Thoracic aorta (tissue), 2 donors: Measurements from ENCODE around the gene DCDC1. TPM values are rescaled to one million over a fixed set of nuclear protein-coding genes. Genes with fewer than 3 reads are reported as not detected.

Experiments used
- ATAC-seq: fragments of 150-250 bp; one replicate; pipeline ENCODE4 v1.8.0; 2017; ENCODE audit warnings: low read depth; ENCODE audit not compliant: insufficient number of reproducible peaks, low FRiP score
- DNase-seq: peaks from one replicate; pipeline ENCODE4 v3.0.0-alpha.2; 2020; ENCODE audit warnings: low spot score
- H3K27ac ChIP-seq, 2 donors: fragments of 200-600 bp; sonication (generic); 1 replicate in 1 of 2; 2 replicates in 1 of 2; pipeline ENCODE4 v1.5.1; 2016; ENCODE audit warnings: mild to moderate bottlenecking in 2 of 2, moderate library complexity in 2 of 2
- H3K27me3 ChIP-seq: fragments of 200-600 bp; sonication (generic); replicated peaks from 2 replicates; pipeline ENCODE4 v1.6.0; 2016; ENCODE audit warnings: mild to moderate bottlenecking; ENCODE audit not compliant: insufficient read depth
- H3K36me3 ChIP-seq: fragments of 200-600 bp; sonication (generic); one replicate; pipeline ENCODE4 v1.5.1; 2016
- H3K4me1 ChIP-seq, 2 donors: fragments of 200-600 bp; sonication (generic); 1 replicate in 1 of 2; 2 replicates in 1 of 2; pipeline versions ENCODE4 v1.5.1 to v1.6.0; 2016; ENCODE audit warnings: low read depth in 2 of 2, mild to moderate bottlenecking in 1 of 2; ENCODE audit not compliant: control insufficient read depth in 1 of 2
- H3K4me3 ChIP-seq: fragments of 200-600 bp; sonication (generic); 2 replicates; pipeline ENCODE4 v1.5.1; 2016; ENCODE audit warnings: mild to moderate bottlenecking
- H3K9me3 ChIP-seq: fragments of 200-600 bp; sonication (generic); 2 replicates; pipeline ENCODE4 v1.5.1; 2016
- CTCF ChIP-seq: fragments of 200-600 bp; sonication (generic); IDR thresholded peaks from one replicate; pipeline ENCODE4 v1.5.1; 2019; ENCODE audit warnings: antibody characterized with exemption
- total RNA-seq, 2 donors: library from RNA; depleted of rRNA; stranded (reverse); fragments of >200 nt; gene quantifications; one replicate each; pipeline versions ENCODE4 v1.1.0 to v1.2.3, GENCODE V29; 2016

The DCDC1 gene
- total RNA-seq, 2 donors from 2014 or later: not detected

- no peak overlapping the region for H3K27ac ChIP-seq
- H3K36me3 ChIP-seq: no peaks in the 10 kb centered on the region
- no peaks in the 10 kb centered on the region for H3K27me3 ChIP-seq
- DNase-seq: no peak
- TF ChIP-seq CTCF: no peak
- no peak for ATAC-seq
- H3K4me3 ChIP-seq: no peak overlapping the region
- H3K4me1 ChIP-seq: no peaks in the 10 kb centered on the region
- no peaks in the 10 kb centered on the region for H3K9me3 ChIP-seq
Observed at GRCh38 chr11:31355817-31356216, 13.7 kb downstream of the DCDC1 start.

GRCh38 chr11:31355131-31355530 is 14.4 kb downstream of the DCDC1 start:
- Histone ChIP-seq H3K27ac (no peak overlapping the region), H3K36me3 (no peaks in the 10 kb centered on the region), H3K4me1 (no peaks in the 10 kb centered on the region), H3K27me3 (no peaks in the 10 kb centered on the region), H3K4me3 (no peak overlapping the region), H3K9me3 (no peaks in the 10 kb centered on the region)
- no peak for TF ChIP-seq CTCF
- ATAC-seq (no peak), DNase-seq (no peak)

- ATAC-seq (no peak), DNase-seq (no peak)
- no peaks in the 10 kb centered on the region for H3K36me3 ChIP-seq
- H3K4me3 ChIP-seq: no peak overlapping the region
- no peaks in the 10 kb centered on the region for H3K4me1 ChIP-seq
- no peaks in the 10 kb centered on the region for H3K27me3 ChIP-seq
- no peak for TF ChIP-seq CTCF
- H3K9me3 ChIP-seq: no peaks in the 10 kb centered on the region
- H3K27ac ChIP-seq: no peak overlapping the region
Observed at GRCh38 chr11:31351168-31351567, 18.4 kb downstream of the DCDC1 start.

- TF ChIP-seq CTCF: no peak
- H3K4me3 ChIP-seq: no peak overlapping the region
- no peaks in the 10 kb centered on the region for H3K36me3 ChIP-seq
- H3K27ac ChIP-seq: no peak overlapping the region
- H3K27me3 ChIP-seq: no peaks in the 10 kb centered on the region
- DNase-seq (no peak), ATAC-seq (no peak)
- H3K9me3 ChIP-seq: no peaks in the 10 kb centered on the region
- no peaks in the 10 kb centered on the region for H3K4me1 ChIP-seq
Observed at GRCh38 chr11:31340903-31341572, 28.5 kb downstream of the DCDC1 start.

- Histone ChIP-seq H3K27me3 (no peaks in the 10 kb centered on the region), H3K27ac (no peak overlapping the region), H3K9me3 (no peaks in the 10 kb centered on the region), H3K36me3 (no peaks in the 10 kb centered on the region), H3K4me3 (no peak overlapping the region), H3K4me1 (no peaks in the 10 kb centered on the region)
- ATAC-seq (no peak), DNase-seq (no peak)
- no peak for TF ChIP-seq CTCF
Observed at GRCh38 chr11:31337806-31338205, 31.7 kb downstream of the DCDC1 start.
